Epithelial cell of proximal tubule (primary cell): ENCODE results near the gene TLR8. TPM values are rescaled to one million over a fixed set of nuclear protein-coding genes. Genes with fewer than 3 reads are reported as not detected.
"Not testable (repeated sequence)": the region's sequence is repeated elsewhere in the genome, so short reads cannot be mapped to it uniquely, and the experiment has no call there.

ENCODE experiments used
- DNase-seq: peaks from one replicate; pipeline ENCODE4 v3.0.0-alpha.2; 2011; ENCODE audit warnings: low read depth
- H3K4me3 ChIP-seq: 2 replicates; pipeline ENCODE4 v1.5.1; 2011; ENCODE audit warnings: low read depth, mild to moderate bottlenecking, low read length
- CTCF ChIP-seq: conservative IDR thresholded peaks from 2 replicates; pipeline ENCODE4 v1.5.1; 2012; ENCODE audit warnings: low read depth, mild to moderate bottlenecking, low read length
- total RNA-seq: library from RNA; depleted of rRNA; stranded (reverse); fragments of >200 nt; gene quantifications from 2 replicates; pipeline ENCODE4 v1.2.3, GENCODE V29; 2015

Gene TLR8
- total RNA-seq, 1 donor from 2014 or later, result not detected

DNA sequence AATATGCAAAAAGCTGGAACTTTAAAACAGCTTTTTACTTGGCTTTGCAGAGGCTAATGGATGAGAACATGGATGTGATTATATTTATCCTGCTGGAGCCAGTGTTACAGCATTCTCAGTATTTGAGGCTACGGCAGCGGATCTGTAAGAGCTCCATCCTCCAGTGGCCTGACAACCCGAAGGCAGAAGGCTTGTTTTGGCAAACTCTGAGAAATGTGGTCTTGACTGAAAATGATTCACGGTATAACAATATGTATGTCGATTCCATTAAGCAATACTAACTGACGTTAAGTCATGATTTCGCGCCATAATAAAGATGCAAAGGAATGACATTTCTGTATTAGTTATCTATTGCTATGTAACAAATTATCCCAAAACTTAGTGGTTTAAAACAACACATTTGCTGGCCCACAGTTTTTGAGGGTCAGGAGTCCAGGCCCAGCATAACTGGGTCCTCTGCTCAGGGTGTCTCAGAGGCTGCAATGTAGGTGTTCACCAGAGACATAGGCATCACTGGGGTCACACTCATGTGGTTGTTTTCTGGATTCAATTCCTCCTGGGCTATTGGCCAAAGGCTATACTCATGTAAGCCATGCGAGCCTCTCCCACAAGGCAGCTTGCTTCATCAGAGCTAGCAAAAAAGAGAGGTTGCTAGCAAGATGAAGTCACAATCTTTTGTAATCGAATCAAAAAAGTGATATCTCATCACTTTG, 15.6 kb downstream of the TLR8 start:
- DNase-seq, result no peak
- no peak for TF ChIP-seq CTCF
- no peak overlapping the region for H3K4me3 ChIP-seq

GRCh38 chrX:12922599-12922919, 16.1 kb downstream of the TLR8 start:
- no peak for DNase-seq
- no peak for TF ChIP-seq CTCF
- no peak overlapping the region for H3K4me3 ChIP-seq

GRCh38 chrX:12929701-12930100, 23.3 kb downstream of the TLR8 start:
- no peak for DNase-seq
- no peak for TF ChIP-seq CTCF
- H3K4me3 ChIP-seq, result no peak overlapping the region

DNA sequence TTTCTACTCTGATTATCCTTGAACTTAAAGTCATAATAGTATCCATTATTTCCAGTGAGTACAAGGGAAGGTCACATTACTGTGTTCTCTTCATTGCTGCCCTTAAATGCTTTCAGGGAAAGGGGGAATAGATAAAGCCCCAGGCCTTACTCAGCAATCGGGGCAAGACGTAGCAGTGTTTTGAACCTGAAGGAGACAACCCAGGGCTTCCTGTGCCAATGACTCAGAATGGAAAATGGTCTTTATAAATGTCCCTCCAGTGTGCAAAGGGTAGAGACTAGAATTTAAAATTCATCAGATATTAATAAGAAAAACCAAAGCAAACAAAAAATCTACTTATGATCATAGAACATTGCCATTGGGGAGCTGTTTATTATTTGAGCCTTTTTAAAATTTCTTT, 23.7 kb downstream of the TLR8 start:
- TF ChIP-seq CTCF, result no peak
- H3K4me3 ChIP-seq, result no peak overlapping the region
- DNase-seq, result no peak

DNA sequence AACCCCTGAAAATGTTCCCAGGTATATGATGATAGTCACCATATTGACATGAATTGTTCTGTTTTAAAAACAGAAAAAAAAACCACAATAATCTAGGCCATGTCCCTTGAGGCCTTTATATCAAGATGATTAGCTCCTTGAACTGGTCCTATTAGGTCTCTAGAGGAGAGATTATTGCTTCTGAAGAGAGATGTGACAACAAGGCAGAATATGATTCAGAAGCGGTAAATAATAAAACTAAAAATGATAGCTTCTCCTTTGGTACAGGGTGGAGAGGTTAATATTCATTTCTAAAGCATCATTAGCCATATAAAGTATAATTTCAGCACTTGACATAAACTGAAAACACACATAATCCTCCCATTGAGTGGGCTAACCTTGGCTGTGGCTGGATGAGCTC, 25.8 kb downstream of the TLR8 start:
- TF ChIP-seq CTCF, result no peak
- DNase-seq, result no peak
- no peak overlapping the region for H3K4me3 ChIP-seq

DNA sequence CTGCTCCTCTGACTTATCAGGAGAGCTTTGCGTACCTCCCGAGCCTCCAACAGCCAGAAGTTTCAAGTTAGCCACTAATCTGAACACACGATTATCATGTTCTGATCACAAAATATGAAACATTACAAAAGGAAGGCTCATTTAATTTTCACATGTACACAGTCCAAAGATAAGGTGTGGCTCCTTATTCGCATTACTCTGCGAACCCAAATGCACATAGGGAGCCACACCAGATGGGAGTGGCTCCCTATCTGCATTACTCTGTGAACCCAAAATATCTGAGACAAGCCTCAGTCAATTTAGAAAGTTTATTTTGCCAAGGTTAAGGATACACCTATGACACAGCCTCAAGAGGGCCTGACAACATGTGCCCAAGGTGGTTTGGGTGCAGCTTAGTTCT, 28.4 kb downstream of the TLR8 start:
- H3K4me3 ChIP-seq, result no peak overlapping the region
- no peak for DNase-seq
- TF ChIP-seq CTCF, result no peak

- H3K4me3 ChIP-seq, result no peak overlapping the region
- DNase-seq, result no peak
- TF ChIP-seq CTCF, result no peak
Measured at GRCh38 chrX:12936947-12937346, 30.5 kb downstream of the TLR8 start.

DNA sequence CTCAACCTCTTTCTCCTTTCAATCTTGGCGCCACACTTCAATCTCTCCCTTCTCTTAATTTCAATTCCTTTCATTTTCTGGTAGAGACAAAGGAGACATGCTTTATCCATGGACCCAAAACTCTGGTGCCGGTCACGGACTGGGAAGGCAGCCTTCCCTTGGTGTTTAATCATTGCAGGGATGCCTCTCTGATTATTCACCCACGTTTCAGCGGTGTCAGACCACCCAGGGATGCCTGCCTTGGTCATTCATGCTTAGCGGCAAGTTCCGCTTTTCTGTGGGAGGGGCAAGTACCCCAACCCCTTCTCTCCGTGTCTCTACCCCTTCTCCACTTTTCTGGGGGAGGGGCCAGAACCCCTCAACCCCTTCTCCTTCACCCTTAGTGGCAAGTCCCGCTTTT, 34.1 kb downstream of the TLR8 start:
- not testable (repeated sequence) for DNase-seq, H3K4me3 ChIP-seq

GRCh38 chrX:12943592-12943991, 37.2 kb downstream of the TLR8 start:
- DNase-seq, H3K4me3 ChIP-seq: not testable (repeated sequence)

GRCh38 chrX:12944452-12944851, 38.0 kb downstream of the TLR8 start:
- H3K4me3 ChIP-seq, DNase-seq: not testable (repeated sequence)
